IMR-90 (cell line): ENCODE measurements around the gene PFKP. TPM values are rescaled to one million over a fixed set of nuclear protein-coding genes. Genes with fewer than 3 reads are reported as not detected.

Source experiments
- ATAC-seq: fragments of 200-7000 bp; cut with Tn5 transposase; 2 replicates; pipeline ENCODE4 v1.9.1; 2020; ENCODE audit warnings: low read depth, mild to moderate bottlenecking, moderate library complexity
- BruUV-seq: library from RNA; stranded (reverse); fragments of 400-500 nt; replicated peaks from 2 replicates; lab custom pipeline; 2021; lab: Mats Ljungman, UMichigan
- CTCF ChIA-PET: fragments of 300-600 bp; formaldehyde crosslinking; extraction: SDS; loops from one replicate; lab custom pipeline; 2021; ENCODE audit warnings: antibody characterized with exemption; lab: Yijun Ruan, JAX
- POLR2A ChIA-PET: fragments of 300-600 bp; sonication (Branson Sonifier 250); formaldehyde crosslinking; loops from one replicate; lab custom pipeline; 2022; ENCODE audit warnings: antibody characterized with exemption; ENCODE audit not compliant: unreplicated experiment; lab: Charles Lee
- DNase-seq: peaks from one replicate; pipeline ENCODE4 v3.0.0; 2013
- H2AFZ ChIP-seq: replicated peaks from 2 replicates; pipeline ENCODE3; 2013; ENCODE audit warnings: low read length, mild to moderate bottlenecking; ENCODE audit not compliant: poor library complexity
- H2AK5ac ChIP-seq: 2 replicates; pipeline ENCODE4 v1.6.1; 2013; ENCODE audit warnings: low read depth, low read length, inconsistent platforms
- H2AK9ac ChIP-seq: replicated peaks from 2 replicates; pipeline ENCODE3; 2013; ENCODE audit warnings: mild to moderate bottlenecking, low read depth, low read length, moderate library complexity; ENCODE audit not compliant: poor library complexity
- H2BK120ac ChIP-seq: 2 replicates; pipeline ENCODE4 v1.6.1; 2013; ENCODE audit warnings: low read depth, low read length, inconsistent platforms
- H2BK15ac ChIP-seq: 3 replicates; pipeline ENCODE4 v1.6.1; 2013; ENCODE audit warnings: low read depth, low read length, inconsistent platforms
- H2BK20ac ChIP-seq: 2 replicates; pipeline ENCODE4 v1.6.1; 2013; ENCODE audit warnings: low read depth, mild to moderate bottlenecking, inconsistent platforms, low read length, moderate library complexity
- H2BK5ac ChIP-seq: 2 replicates; pipeline ENCODE4 v1.6.1; 2013; ENCODE audit warnings: mild to moderate bottlenecking, low read depth, low read length, inconsistent platforms; ENCODE audit not compliant: poor library complexity, severe bottlenecking
- H3K14ac ChIP-seq: replicated peaks from 2 replicates; pipeline ENCODE4 v1.6.1; 2013; ENCODE audit warnings: low read depth, low read length, inconsistent platforms
- H3K18ac ChIP-seq: 2 replicates; pipeline ENCODE4 v1.6.1; 2013; ENCODE audit warnings: low read depth, low read length, control low read depth
- H3K23ac ChIP-seq: 2 replicates; pipeline ENCODE4 v1.6.1; 2013; ENCODE audit warnings: low read depth, low read length, inconsistent platforms
- H3K27ac ChIP-seq: 2 replicates; pipeline ENCODE4 v1.5.1; 2013; ENCODE audit warnings: mild to moderate bottlenecking, control low read depth, low read length; ENCODE audit not compliant: insufficient read depth
- H3K27me3 ChIP-seq: 2 replicates; pipeline ENCODE4 v1.6.1; 2013; ENCODE audit warnings: low read length; ENCODE audit not compliant: control insufficient read depth, insufficient read depth
- H3K36me3 ChIP-seq: 2 replicates; pipeline ENCODE4 v1.6.1; 2013; ENCODE audit warnings: low read length, mixed read lengths; ENCODE audit not compliant: control insufficient read depth, insufficient read depth
- H3K4ac ChIP-seq: 2 replicates; pipeline ENCODE4 v1.6.1; 2013; ENCODE audit warnings: low read depth, low read length, inconsistent platforms
- H3K4me1 ChIP-seq: 2 replicates; pipeline ENCODE4 v1.6.1; 2013; ENCODE audit warnings: low read length, mixed read lengths; ENCODE audit not compliant: control insufficient read depth, insufficient read depth
- H3K4me2 ChIP-seq: 2 replicates; pipeline ENCODE4 v1.6.1; 2013; ENCODE audit warnings: low read depth, mild to moderate bottlenecking, control low read depth, low read length, moderate library complexity
- H3K4me3 ChIP-seq: 2 replicates; pipeline ENCODE4 v1.5.1; 2013; ENCODE audit warnings: low read depth, mild to moderate bottlenecking, control low read depth, low read length, moderate library complexity; ENCODE audit not compliant: insufficient read depth
- H3K56ac ChIP-seq: 2 replicates; pipeline ENCODE4 v1.6.1; 2013; ENCODE audit warnings: low read length, inconsistent platforms; ENCODE audit not compliant: insufficient read depth; ENCODE audit errors: extremely low read depth
- H3K79me1 ChIP-seq, 2 experiments: 2 replicates each; pipeline ENCODE4 v1.6.1; 2013; ENCODE audit warnings: low read length in 2 of 2, inconsistent platforms in 1 of 2, low read depth in 1 of 2
- H3K9ac ChIP-seq: 2 replicates; pipeline ENCODE4 v1.6.1; 2013; ENCODE audit warnings: low read depth, low read length, control low read depth
- H3K9me1 ChIP-seq: 2 replicates; pipeline ENCODE4 v1.6.1; 2013; ENCODE audit warnings: low read length, inconsistent platforms; ENCODE audit not compliant: insufficient read depth
- H3K9me3 ChIP-seq: 2 replicates; pipeline ENCODE4 v1.6.1; 2013; ENCODE audit warnings: low read length; ENCODE audit not compliant: control insufficient read depth, insufficient read depth
- H4K20me1 ChIP-seq: 2 replicates; pipeline ENCODE4 v1.6.1; 2013; ENCODE audit warnings: low read length, inconsistent platforms; ENCODE audit not compliant: insufficient read depth
- H4K5ac ChIP-seq: 2 replicates; pipeline ENCODE4 v1.6.1; 2013; ENCODE audit warnings: mild to moderate bottlenecking, low read depth, low read length, control low read depth
- H4K8ac ChIP-seq, 2 experiments: 2 replicates each; pipeline ENCODE4 v1.6.1; 2013; ENCODE audit warnings: low read depth in 2 of 2, low read length in 2 of 2, control low read depth in 1 of 2, inconsistent platforms in 1 of 2
- H4K91ac ChIP-seq: 2 replicates; pipeline ENCODE4 v1.6.1; 2013; ENCODE audit warnings: low read depth, low read length, inconsistent platforms; ENCODE audit not compliant: insufficient read depth
- BHLHE40 ChIP-seq: fragments of 150-350 bp; IDR thresholded peaks from 2 replicates; pipeline ENCODE4 v1.6.1; 2016; ENCODE audit warnings: mild to moderate bottlenecking, low read depth, low read length
- CEBPB ChIP-seq: IDR thresholded peaks from 2 replicates; pipeline ENCODE4 v1.6.1; 2012; ENCODE audit warnings: low read depth, low read length, improper control_type of control experiment
- CHD1 ChIP-seq: IDR thresholded peaks from 2 replicates; pipeline ENCODE4 v1.6.1; 2012; ENCODE audit warnings: low read depth, low read length, improper control_type of control experiment
- CTCF ChIP-seq: conservative IDR thresholded peaks from 2 replicates; pipeline ENCODE4 v1.5.1; 2012; ENCODE audit warnings: mild to moderate bottlenecking, low read depth, low read length, improper control_type of control experiment
- MAFK ChIP-seq: IDR thresholded peaks from 2 replicates; pipeline ENCODE4 v1.6.1; 2012; ENCODE audit warnings: low read depth, low read length, improper control_type of control experiment
- MAZ ChIP-seq: IDR thresholded peaks from 2 replicates; pipeline ENCODE4 v1.6.1; 2012; ENCODE audit warnings: low read depth, mild to moderate bottlenecking, low read length, improper control_type of control experiment, moderate library complexity, borderline replicate concordance
- MXI1 ChIP-seq: IDR thresholded peaks from 2 replicates; pipeline ENCODE4 v1.6.1; 2012; ENCODE audit warnings: low read depth, mild to moderate bottlenecking, low read length, moderate library complexity, borderline replicate concordance
- NFE2L2 ChIP-seq: fragments of 150-350 bp; IDR thresholded peaks from 2 replicates; pipeline ENCODE4 v1.6.1; 2016; ENCODE audit warnings: low read depth, mild to moderate bottlenecking, low read length
- POLR2A ChIP-seq: IDR thresholded peaks from 2 replicates; pipeline ENCODE4 v1.6.1; 2012; ENCODE audit warnings: mild to moderate bottlenecking, low read depth, low read length
- RAD21 ChIP-seq: IDR thresholded peaks from 2 replicates; pipeline ENCODE4 v1.6.1; 2012; ENCODE audit warnings: low read length, improper control_type of control experiment
- RCOR1 ChIP-seq: IDR thresholded peaks from 2 replicates; pipeline ENCODE4 v1.6.1; 2012; ENCODE audit warnings: mild to moderate bottlenecking, low read length, improper control_type of control experiment; ENCODE audit not compliant: insufficient replicate concordance
- RFX5 ChIP-seq: IDR thresholded peaks from 2 replicates; pipeline ENCODE4 v1.8.0; 2012; ENCODE audit warnings: low read depth, mild to moderate bottlenecking, low read length, moderate library complexity
- SMC3 ChIP-seq: fragments of 150-350 bp; IDR thresholded peaks from 2 replicates; pipeline ENCODE4 v1.6.1; 2016; ENCODE audit warnings: low read depth, mild to moderate bottlenecking, antibody characterized with exemption, low read length, moderate library complexity
- WGBS, 2 experiments: methylation state at CpG; one replicate each; pipeline versions ENCODE4 v1.1.5 to v1.1.7; 2013; ENCODE audit warnings: missing lambda C conversion rate in 2 of 2; ENCODE audit not compliant: insufficient read length in 1 of 2; ENCODE audit errors: extremely low coverage in 2 of 2; 5-methylcytosine and 5-hydroxymethylcytosine counted together
- dilution Hi-C: fragments of 300-500 bp; cut with HindIII; formaldehyde crosslinking; loops from one replicate; pipeline ENCODE4 v1.14.3; 2018; ENCODE audit warnings: low sequenced_read_pairs; ENCODE audit not compliant: unreplicated experiment
- in situ Hi-C: fragments of 300-500 bp; cut with MboI; formaldehyde crosslinking; loops from 3 replicates; pipeline ENCODE4 v1.14.3; 2019; ENCODE audit warnings: low sequenced_read_pairs, inconsistent platforms, mixed read lengths
- intact Hi-C: fragments of 100-400 bp; cut with micrococcal nuclease; formaldehyde crosslinking; loops from 2 replicates; pipeline ENCODE4 v1.10.0; 2022
- polyA plus RNA-seq, 3 experiments: library from polyadenylated mRNA; depleted of rRNA; stranded (reverse); fragments of >200 nt; gene quantifications; 2 replicates each; pipeline ENCODE4 v1.2.3, GENCODE V29; 2012; ENCODE audit warnings: low replicate concordance in 1 of 3
- total RNA-seq: library from RNA; depleted of rRNA; stranded (reverse); fragments of >200 nt; gene quantifications from 2 replicates; pipeline ENCODE4 v1.2.3, GENCODE V29; 2012
- TF ChIP-seq, protein P1 (sequence below): fragments of 150-350 bp; IDR thresholded peaks from 2 replicates; pipeline ENCODE4 v1.6.1; 2016; ENCODE audit warnings: low read depth, mild to moderate bottlenecking, low read length, moderate library complexity, borderline replicate concordance
- TF ChIP-seq, protein P2 (sequence below): fragments of 150-350 bp; IDR thresholded peaks from 2 replicates; pipeline ENCODE4 v1.6.1; 2017; ENCODE audit warnings: mild to moderate bottlenecking, antibody characterized with exemption, low read length, low read depth

PFKP gene
- total and polyA plus RNA-seq, 2 of the 4 experiments (the other 2 are of a cell fraction), result 223 to 294 TPM

DNA sequence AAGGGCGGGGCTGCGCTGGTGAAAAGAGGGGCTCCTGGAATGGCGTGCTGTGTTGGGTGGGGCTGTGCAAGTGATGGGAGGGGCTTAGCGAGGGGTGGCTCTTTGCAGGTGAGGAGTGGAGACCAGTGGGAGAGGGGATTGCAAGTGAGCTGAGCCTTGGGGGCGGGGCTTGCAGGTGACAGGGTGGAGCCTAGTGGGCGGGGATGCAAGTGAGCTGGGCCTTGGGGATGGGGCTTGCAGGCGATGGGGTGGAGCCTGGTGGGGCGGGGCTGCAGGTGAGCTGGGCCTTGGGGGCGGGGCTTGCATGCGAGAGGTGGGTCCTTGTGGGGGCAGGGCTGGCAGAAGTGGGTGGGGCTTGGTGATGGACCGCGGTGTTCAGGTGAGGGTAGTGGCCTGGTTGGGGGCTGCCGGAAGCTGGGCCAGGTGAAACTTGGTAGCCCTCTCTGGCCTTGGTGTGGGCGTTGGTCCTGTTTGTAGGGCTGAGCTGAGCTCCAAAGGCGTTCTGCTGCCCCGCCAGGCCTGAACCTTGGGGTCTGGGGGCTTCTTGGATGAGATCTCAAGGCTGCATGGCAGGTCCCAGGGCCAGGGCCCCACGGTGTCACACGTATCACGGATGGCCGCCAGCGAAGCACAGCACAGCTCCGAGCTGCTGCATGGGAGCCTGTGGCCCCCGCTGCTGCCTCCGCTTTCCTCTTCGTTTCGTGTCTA lies 106.0 kb downstream of the PFKP start:
- no peak for DNase-seq
- H3K14ac ChIP-seq, result no peak overlapping the region
- no peak overlapping the region for H2BK20ac ChIP-seq
- in situ Hi-C loops, result no loop called here
- no peak overlapping the region for H2BK15ac ChIP-seq
- peak overlapping the region; percentile 92 for H2AFZ ChIP-seq
- peaks cover 5% of the 10 kb centered on the region; the same call in 1 of the 2 replicates for H4K20me1 ChIP-seq
- no peaks in the 10 kb centered on the region for H3K9me3 ChIP-seq
- H3K79me1 ChIP-seq, result peaks cover 5 to 31% of the 10 kb centered on the region in 2 experiments
- intact Hi-C loops, result no loop called here
- no peak overlapping the region for H4K91ac ChIP-seq
- ChIA-PET CTCF (interaction anchor here (0.7 kb wide), 1 partner anchor 24 kb away, joined by 5 read pairs; no protein-coding TSS in a partner anchor), POLR2A (no interaction called here)
- dilution Hi-C loops, result no loop called here
- H3K9me1 ChIP-seq, result no peaks in the 10 kb centered on the region; the same call in 1 of the 2 replicates
- ATAC-seq, result no peak; the same call in 1 of the 2 replicates
- H3K9ac ChIP-seq, result no peak overlapping the region
- WGBS, 2 experiments, result 65% methylated on average over 15 of the region's 26 CpGs; no CpG with 5 or more reads in 1 of the 2 experiments
- H3K56ac ChIP-seq, result no peak overlapping the region
- no TSS peak for BruUV-seq
- peaks cover 14% of the 10 kb centered on the region for H3K36me3 ChIP-seq
- 0 out of 2 replicates have a peak, but pooled peaks cover 1% of the 10 kb centered on the region for H3K4me1 ChIP-seq
- peak overlapping the region in 1 of 2 experiments; percentile 34; a peak in 1 of 4 replicates for H4K8ac ChIP-seq
- H3K27ac ChIP-seq, result no peak overlapping the region
- H3K4me3 ChIP-seq, result peak overlapping the region; percentile 45
- H2BK5ac ChIP-seq, result no peak overlapping the region
- H2AK5ac ChIP-seq, result no peak overlapping the region; the same call in 1 of the 2 replicates
- no peak overlapping the region for H3K23ac ChIP-seq
- no peak overlapping the region for H2AK9ac ChIP-seq
- no peak overlapping the region for H3K4ac ChIP-seq
- no peak overlapping the region for H4K5ac ChIP-seq
- H3K27me3 ChIP-seq, result peaks cover 7% of the 10 kb centered on the region
- H2BK120ac ChIP-seq, result no peak overlapping the region
- no peak overlapping the region for H3K18ac ChIP-seq
- H3K4me2 ChIP-seq, result peak overlapping the region; percentile 69
- no peak for TF ChIP-seq RFX5
- no peak for TF ChIP-seq BHLHE40
- TF ChIP-seq MAFK, result no peak
- no peak for TF ChIP-seq CHD1
- TF ChIP-seq NFE2L2, result no peak
- no peak for TF ChIP-seq RCOR1
- TF ChIP-seq CTCF, result no peak
- TF ChIP-seq, protein P1, sequence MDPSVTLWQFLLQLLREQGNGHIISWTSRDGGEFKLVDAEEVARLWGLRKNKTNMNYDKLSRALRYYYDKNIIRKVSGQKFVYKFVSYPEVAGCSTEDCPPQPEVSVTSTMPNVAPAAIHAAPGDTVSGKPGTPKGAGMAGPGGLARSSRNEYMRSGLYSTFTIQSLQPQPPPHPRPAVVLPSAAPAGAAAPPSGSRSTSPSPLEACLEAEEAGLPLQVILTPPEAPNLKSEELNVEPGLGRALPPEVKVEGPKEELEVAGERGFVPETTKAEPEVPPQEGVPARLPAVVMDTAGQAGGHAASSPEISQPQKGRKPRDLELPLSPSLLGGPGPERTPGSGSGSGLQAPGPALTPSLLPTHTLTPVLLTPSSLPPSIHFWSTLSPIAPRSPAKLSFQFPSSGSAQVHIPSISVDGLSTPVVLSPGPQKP, result no peak
- no peak for TF ChIP-seq POLR2A
- no peak for TF ChIP-seq SMC3
- TF ChIP-seq, protein P2, sequence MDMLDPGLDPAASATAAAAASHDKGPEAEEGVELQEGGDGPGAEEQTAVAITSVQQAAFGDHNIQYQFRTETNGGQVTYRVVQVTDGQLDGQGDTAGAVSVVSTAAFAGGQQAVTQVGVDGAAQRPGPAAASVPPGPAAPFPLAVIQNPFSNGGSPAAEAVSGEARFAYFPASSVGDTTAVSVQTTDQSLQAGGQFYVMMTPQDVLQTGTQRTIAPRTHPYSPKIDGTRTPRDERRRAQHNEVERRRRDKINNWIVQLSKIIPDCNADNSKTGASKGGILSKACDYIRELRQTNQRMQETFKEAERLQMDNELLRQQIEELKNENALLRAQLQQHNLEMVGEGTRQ, result no peak
- TF ChIP-seq MAZ, result no peak
- TF ChIP-seq CEBPB, result no peak
- TF ChIP-seq RAD21, result no peak
- TF ChIP-seq MXI1, result no peak
